KMS-11 (cell line): ENCODE measurements around the gene ASIC2.

Experiments
- H2AFZ ChIP-seq: fragments of 200-600 bp; sonication (generic); 2 replicates; pipeline ENCODE4 v1.6.1; 2016; ENCODE audit warnings: antibody characterized with exemption, mixed run types, low read depth
- H3K27ac ChIP-seq: fragments of 200-600 bp; sonication (generic); 2 replicates; pipeline ENCODE4 v1.6.1; 2016; ENCODE audit warnings: mild to moderate bottlenecking, mixed run types
- H3K27me3 ChIP-seq: fragments of 200-600 bp; sonication (generic); 2 replicates; pipeline ENCODE4 v1.6.1; 2017; ENCODE audit warnings: mild to moderate bottlenecking, low read depth, mixed run types, moderate library complexity; ENCODE audit not compliant: insufficient read depth
- H3K36me3 ChIP-seq: fragments of 200-600 bp; sonication (generic); 2 replicates; pipeline ENCODE4 v1.6.1; 2017; ENCODE audit warnings: mild to moderate bottlenecking, mixed run types; ENCODE audit not compliant: insufficient read depth
- H3K4me1 ChIP-seq: fragments of 200-600 bp; sonication (generic); 2 replicates; pipeline ENCODE4 v1.6.1; 2016; ENCODE audit warnings: mild to moderate bottlenecking, low read depth, mixed run types; ENCODE audit not compliant: poor library complexity, severe bottlenecking
- H3K4me2 ChIP-seq: fragments of 200-600 bp; sonication (generic); 2 replicates; pipeline ENCODE4 v1.7.0; 2016; ENCODE audit warnings: mild to moderate bottlenecking, mixed run types
- H3K4me3 ChIP-seq: fragments of 200-600 bp; sonication (generic); IDR thresholded peaks from 2 replicates; pipeline ENCODE4 v1.6.1; 2017; ENCODE audit warnings: low read depth, low read length, mixed read lengths; ENCODE audit not compliant: insufficient read depth
- H3K79me2 ChIP-seq: fragments of 200-600 bp; sonication (generic); 2 replicates; pipeline ENCODE4 v1.6.1; 2016; ENCODE audit warnings: low read depth, mixed run types; ENCODE audit not compliant: insufficient read depth
- H3K9ac ChIP-seq: fragments of 200-600 bp; sonication (generic); 2 replicates; pipeline ENCODE4 v1.6.1; 2016; ENCODE audit warnings: mild to moderate bottlenecking, mixed run types
- H4K20me1 ChIP-seq: fragments of 200-600 bp; sonication (generic); 2 replicates; pipeline ENCODE4 v1.6.1; 2016; ENCODE audit warnings: mild to moderate bottlenecking, mixed run types; ENCODE audit not compliant: insufficient read depth
- TF ChIP-seq, protein P1 (sequence below): fragments of 200-600 bp; sonication (generic); conservative IDR thresholded peaks from 2 replicates; pipeline ENCODE4 v1.6.1; 2017; ENCODE audit warnings: low read depth, mild to moderate bottlenecking, antibody characterized with exemption, low read length, moderate library complexity, mixed read lengths

ASIC2 gene

DNA sequence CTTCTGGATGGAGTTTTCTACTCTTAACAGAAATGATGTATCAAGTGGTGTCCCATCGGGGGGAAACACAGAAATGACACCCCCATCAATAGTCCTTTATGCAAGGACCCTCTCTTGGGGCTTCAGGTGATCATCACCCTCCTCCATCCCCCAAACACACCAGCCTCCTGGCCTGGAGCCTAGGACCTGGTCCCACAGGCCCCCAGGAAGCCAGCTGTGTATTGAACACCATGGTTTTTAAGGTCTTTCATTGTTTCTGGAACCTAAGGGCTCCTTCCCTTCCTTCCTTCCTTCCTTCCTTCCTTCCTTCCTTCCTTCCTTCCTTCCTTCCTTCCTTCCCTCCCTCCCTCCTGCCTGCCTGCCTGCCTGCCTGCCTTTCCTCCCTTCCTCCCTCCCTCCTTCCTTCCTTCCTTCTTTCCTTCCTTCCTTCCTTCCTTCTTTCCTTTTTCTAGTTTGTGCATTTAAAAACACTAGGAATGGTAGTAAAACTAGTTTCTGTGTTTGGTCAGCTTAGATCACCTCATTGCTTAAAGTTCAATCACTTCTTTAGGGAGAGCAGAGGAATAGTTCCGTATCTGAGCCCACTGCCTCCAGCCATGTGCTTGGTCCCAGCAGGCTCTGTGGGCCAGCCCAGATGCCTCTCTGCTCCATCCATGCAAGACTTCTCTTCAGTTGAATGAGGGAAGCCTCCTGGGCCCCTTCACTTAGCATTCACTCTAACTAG lies 23.6 kb downstream of the ASIC2 start:
- no peak overlapping the region for H2AFZ ChIP-seq
- H3K27ac ChIP-seq, result no peak overlapping the region
- no peaks in the 10 kb centered on the region for H3K36me3 ChIP-seq
- TF ChIP-seq, protein P1, sequence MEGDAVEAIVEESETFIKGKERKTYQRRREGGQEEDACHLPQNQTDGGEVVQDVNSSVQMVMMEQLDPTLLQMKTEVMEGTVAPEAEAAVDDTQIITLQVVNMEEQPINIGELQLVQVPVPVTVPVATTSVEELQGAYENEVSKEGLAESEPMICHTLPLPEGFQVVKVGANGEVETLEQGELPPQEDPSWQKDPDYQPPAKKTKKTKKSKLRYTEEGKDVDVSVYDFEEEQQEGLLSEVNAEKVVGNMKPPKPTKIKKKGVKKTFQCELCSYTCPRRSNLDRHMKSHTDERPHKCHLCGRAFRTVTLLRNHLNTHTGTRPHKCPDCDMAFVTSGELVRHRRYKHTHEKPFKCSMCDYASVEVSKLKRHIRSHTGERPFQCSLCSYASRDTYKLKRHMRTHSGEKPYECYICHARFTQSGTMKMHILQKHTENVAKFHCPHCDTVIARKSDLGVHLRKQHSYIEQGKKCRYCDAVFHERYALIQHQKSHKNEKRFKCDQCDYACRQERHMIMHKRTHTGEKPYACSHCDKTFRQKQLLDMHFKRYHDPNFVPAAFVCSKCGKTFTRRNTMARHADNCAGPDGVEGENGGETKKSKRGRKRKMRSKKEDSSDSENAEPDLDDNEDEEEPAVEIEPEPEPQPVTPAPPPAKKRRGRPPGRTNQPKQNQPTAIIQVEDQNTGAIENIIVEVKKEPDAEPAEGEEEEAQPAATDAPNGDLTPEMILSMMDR, result no peak
- H3K27me3 ChIP-seq, result no peaks in the 10 kb centered on the region
- H3K9ac ChIP-seq, result no peak overlapping the region
- no peak overlapping the region for H3K4me2 ChIP-seq
- no peaks in the 10 kb centered on the region for H3K4me1 ChIP-seq
- H3K79me2 ChIP-seq, result no peaks in the 10 kb centered on the region
- H3K4me3 ChIP-seq, result no peak overlapping the region
- no peaks in the 10 kb centered on the region for H4K20me1 ChIP-seq

- Histone ChIP-seq H3K4me3 (no peak overlapping the region), H3K9ac (no peak overlapping the region), H3K4me1 (no peaks in the 10 kb centered on the region), H3K27me3 (no peaks in the 10 kb centered on the region), H3K4me2 (no peak overlapping the region), H3K36me3 (no peaks in the 10 kb centered on the region), H4K20me1 (no peaks in the 10 kb centered on the region), H2AFZ (no peak overlapping the region), H3K27ac (no peak overlapping the region), H3K79me2 (no peaks in the 10 kb centered on the region)
- TF ChIP-seq, protein P1, result no peak
Observed at GRCh38 chr17:33267851-33268548, 25.1 kb downstream of the ASIC2 start.

GRCh38 chr17:33267271-33267790 lies 25.8 kb downstream of the ASIC2 start:
- Histone ChIP-seq H3K27ac (no peak overlapping the region), H4K20me1 (no peaks in the 10 kb centered on the region)
- TF ChIP-seq, protein P1, result no peak

GRCh38 chr17:33266611-33267010 lies 26.5 kb downstream of the ASIC2 start:
- no peaks in the 10 kb centered on the region for H3K27me3 ChIP-seq
- TF ChIP-seq, protein P1, result no peak
- no peaks in the 10 kb centered on the region for H3K4me1 ChIP-seq
- no peak overlapping the region for H3K9ac ChIP-seq
- no peaks in the 10 kb centered on the region for H3K79me2 ChIP-seq
- no peak overlapping the region for H2AFZ ChIP-seq
- no peak overlapping the region for H3K4me3 ChIP-seq
- H4K20me1 ChIP-seq, result no peaks in the 10 kb centered on the region
- no peak overlapping the region for H3K4me2 ChIP-seq
- no peaks in the 10 kb centered on the region for H3K36me3 ChIP-seq
- H3K27ac ChIP-seq, result no peak overlapping the region

More at GRCh38 chr17:33267271-33267790, 25.8 kb downstream of the ASIC2 start:
- no peaks in the 10 kb centered on the region for H3K4me1 ChIP-seq
- H3K27me3 ChIP-seq, result no peaks in the 10 kb centered on the region
- H3K4me3 ChIP-seq, result no peak overlapping the region
- no peaks in the 10 kb centered on the region for H3K36me3 ChIP-seq
- H3K9ac ChIP-seq, result no peak overlapping the region
- no peak overlapping the region for H3K4me2 ChIP-seq
- no peak overlapping the region for H2AFZ ChIP-seq
- H3K79me2 ChIP-seq, result no peaks in the 10 kb centered on the region
